Measurements from ENCODE around the gene DDX41. TPM values are rescaled to one million over a fixed set of nuclear protein-coding genes. Genes with fewer than 3 reads are reported as not detected.

DDX41 gene
- polyA plus RNA-seq, 3 donors, result 44.9 to 178 (median 70.3) TPM

DNA sequence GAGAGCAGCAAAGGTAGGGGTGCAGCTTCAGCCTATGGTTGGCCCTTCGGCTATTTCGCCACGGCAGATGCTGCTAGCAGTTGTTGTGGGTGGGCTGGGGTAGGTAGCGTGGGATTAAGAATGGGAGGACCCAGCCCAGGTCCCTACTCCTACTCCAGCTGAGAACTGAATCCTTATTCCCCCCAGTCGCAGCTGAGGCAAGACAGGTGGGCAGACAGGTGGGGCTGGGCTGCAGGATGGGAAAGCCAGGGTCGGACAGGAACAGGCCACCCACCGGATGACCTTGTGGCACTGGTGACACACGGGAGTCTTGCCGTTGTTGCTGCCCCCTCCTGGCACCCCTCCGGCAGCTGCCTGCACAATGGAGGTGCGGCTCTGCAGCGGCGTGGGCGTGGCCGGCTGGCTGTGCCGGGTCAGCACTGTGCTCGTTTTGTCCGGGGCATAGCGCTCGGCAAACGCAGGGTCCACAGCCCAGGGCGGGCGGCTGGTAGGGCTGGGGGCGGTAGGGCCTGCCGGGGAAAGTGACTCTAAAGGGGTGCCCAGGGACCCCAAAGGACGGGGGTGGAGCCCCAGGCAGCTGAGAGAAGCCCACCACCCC is 27.5 kb downstream of the DDX41 start:
- Mint-ChIP-seq H3K36me3 (peaks cover 75 to 88% of the 10 kb centered on the region in 2 donors), H3K27me3 (ENCODE audit: low read depth in 3 of 3) (peaks cover 9 to 14% (median 13%) of the 10 kb centered on the region in 3 donors), H3K27ac (no peak overlapping the region), H3K9me3 (peaks cover 0 to 6% (median 1%) of the 10 kb centered on the region in 7 donors), H3K4me3 (no peak overlapping the region), H3K4me1 (peaks cover 32% of the 10 kb centered on the region)
- intact Hi-C loops (cut with micrococcal nuclease), result no loop called here
- peaks cover 36% of the 10 kb centered on the region for H4K20me1 ChIP-seq (ENCODE audit: insufficient read depth, low read length)
- peaks cover 46 to 79% of the 10 kb centered on the region in 2 donors for H3K36me3 ChIP-seq (replicated peaks in 1 of 2; ENCODE audit: control insufficient read depth in 1 of 2, insufficient read depth in 2 of 2, low read length in 2 of 2)
- WGBS (ENCODE audit: insufficient coverage), result 82% methylated on average over 13 of the region's 26 CpGs
- no peaks in the 10 kb centered on the region for H3K9me3 ChIP-seq (replicated peaks in 1 of 2; ENCODE audit: control insufficient read depth in 1 of 2, insufficient read depth in 1 of 2, low read length in 2 of 2)
- no peak for DNase-seq
- H3K9ac ChIP-seq (ENCODE audit: insufficient read depth, low read length, poor library complexity, severe bottlenecking), result no peak overlapping the region
- H3K27ac ChIP-seq (ENCODE audit: low read depth in 1 of 2, low read length in 2 of 2), result no peak overlapping the region
- H3K79me2 ChIP-seq (ENCODE audit: insufficient read depth, low read length), result peaks cover 11% of the 10 kb centered on the region
- peaks cover 29 to 36% of the 10 kb centered on the region in 2 donors for H3K4me1 ChIP-seq (ENCODE audit: control insufficient read depth in 1 of 2, insufficient read depth in 2 of 2, low read length in 2 of 2)
- H3K27me3 ChIP-seq (ENCODE audit: control insufficient read depth in 2 of 2, insufficient read depth in 2 of 2, low read length in 2 of 2), result peaks cover 0 to 3% of the 10 kb centered on the region in 2 donors
- H2AFZ ChIP-seq (ENCODE audit: insufficient read depth, low read depth, low read length, poor library complexity, severe bottlenecking), result no peak overlapping the region
- H3K4me3 ChIP-seq (replicated peaks in 1 of 3; ENCODE audit: low read depth in 2 of 3, low read length in 3 of 3), result no peak overlapping the region
- TF ChIP-seq, protein P1, sequence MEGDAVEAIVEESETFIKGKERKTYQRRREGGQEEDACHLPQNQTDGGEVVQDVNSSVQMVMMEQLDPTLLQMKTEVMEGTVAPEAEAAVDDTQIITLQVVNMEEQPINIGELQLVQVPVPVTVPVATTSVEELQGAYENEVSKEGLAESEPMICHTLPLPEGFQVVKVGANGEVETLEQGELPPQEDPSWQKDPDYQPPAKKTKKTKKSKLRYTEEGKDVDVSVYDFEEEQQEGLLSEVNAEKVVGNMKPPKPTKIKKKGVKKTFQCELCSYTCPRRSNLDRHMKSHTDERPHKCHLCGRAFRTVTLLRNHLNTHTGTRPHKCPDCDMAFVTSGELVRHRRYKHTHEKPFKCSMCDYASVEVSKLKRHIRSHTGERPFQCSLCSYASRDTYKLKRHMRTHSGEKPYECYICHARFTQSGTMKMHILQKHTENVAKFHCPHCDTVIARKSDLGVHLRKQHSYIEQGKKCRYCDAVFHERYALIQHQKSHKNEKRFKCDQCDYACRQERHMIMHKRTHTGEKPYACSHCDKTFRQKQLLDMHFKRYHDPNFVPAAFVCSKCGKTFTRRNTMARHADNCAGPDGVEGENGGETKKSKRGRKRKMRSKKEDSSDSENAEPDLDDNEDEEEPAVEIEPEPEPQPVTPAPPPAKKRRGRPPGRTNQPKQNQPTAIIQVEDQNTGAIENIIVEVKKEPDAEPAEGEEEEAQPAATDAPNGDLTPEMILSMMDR (IDR thresholded peaks at IDR 0.05), result no peak
- no peak overlapping the region for H3K4me2 ChIP-seq (replicated peaks; ENCODE audit: extremely low read depth, low read length, poor library complexity, severe bottlenecking)

DNA sequence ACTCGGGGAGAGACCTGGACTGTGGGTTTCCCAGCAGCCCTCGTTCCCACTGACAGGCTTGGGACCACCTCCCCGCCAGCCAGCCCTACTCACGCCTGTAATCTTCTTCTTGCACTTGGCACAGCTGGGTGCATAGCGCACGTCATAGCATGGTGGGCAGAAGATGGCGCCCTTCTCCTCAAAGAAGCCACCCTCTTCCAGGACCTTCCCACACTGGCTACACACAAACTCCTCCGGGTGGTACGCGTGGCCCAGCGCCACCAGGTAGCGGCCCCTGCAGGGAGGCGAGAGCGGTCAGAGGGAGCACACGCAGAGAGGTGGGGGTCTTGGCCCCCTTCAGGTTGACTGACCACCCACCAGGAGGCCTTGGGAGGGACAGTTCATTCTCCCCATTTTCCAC is 28.8 kb downstream of the DDX41 start:
- H3K4me1 Mint-ChIP-seq, result peaks cover 20% of the 10 kb centered on the region
- no peaks in the 10 kb centered on the region for H3K9me3 ChIP-seq (replicated peaks in 1 of 2; ENCODE audit: control insufficient read depth in 1 of 2, insufficient read depth in 1 of 2, low read length in 2 of 2)
- no peak overlapping the region for H3K9ac ChIP-seq (ENCODE audit: insufficient read depth, low read length, poor library complexity, severe bottlenecking)
- peaks cover 48% of the 10 kb centered on the region for H4K20me1 ChIP-seq (ENCODE audit: insufficient read depth, low read length)
- no peak overlapping the region for H3K27ac ChIP-seq (ENCODE audit: low read depth in 1 of 2, low read length in 2 of 2)
- intact Hi-C loops (cut with micrococcal nuclease), result no loop called here
- H3K36me3 Mint-ChIP-seq, result peaks cover 84 to 96% of the 10 kb centered on the region in 2 donors
- DNase-seq, result no peak
- H3K4me3 ChIP-seq (replicated peaks in 1 of 3; ENCODE audit: low read depth in 2 of 3, low read length in 3 of 3), result no peak overlapping the region
- H3K79me2 ChIP-seq (ENCODE audit: insufficient read depth, low read length), result peaks cover 6% of the 10 kb centered on the region
- peaks cover 17 to 23% of the 10 kb centered on the region in 2 donors for H3K4me1 ChIP-seq (ENCODE audit: control insufficient read depth in 1 of 2, insufficient read depth in 2 of 2, low read length in 2 of 2)
- H3K4me2 ChIP-seq (replicated peaks; ENCODE audit: extremely low read depth, low read length, poor library complexity, severe bottlenecking), result no peak overlapping the region
- no peak overlapping the region for H3K27ac Mint-ChIP-seq
- H3K27me3 Mint-ChIP-seq (ENCODE audit: low read depth in 3 of 3), result peaks cover 13 to 19% (median 14%) of the 10 kb centered on the region in 3 donors
- no peak overlapping the region for H2AFZ ChIP-seq (ENCODE audit: insufficient read depth, low read depth, low read length, poor library complexity, severe bottlenecking)
- TF ChIP-seq, protein P1 (IDR thresholded peaks at IDR 0.05), result no peak
- H3K4me3 Mint-ChIP-seq, result no peak overlapping the region
- H3K36me3 ChIP-seq (replicated peaks in 1 of 2; ENCODE audit: control insufficient read depth in 1 of 2, insufficient read depth in 2 of 2, low read length in 2 of 2), result peaks cover 56 to 92% of the 10 kb centered on the region in 2 donors
- H3K27me3 ChIP-seq (ENCODE audit: control insufficient read depth in 2 of 2, insufficient read depth in 2 of 2, low read length in 2 of 2), result peaks cover 0 to 3% of the 10 kb centered on the region in 2 donors
- 90% methylated on average over 7 of the region's 15 CpGs for WGBS (ENCODE audit: insufficient coverage)
- H3K9me3 Mint-ChIP-seq, result peaks cover 0 to 10% (median 1%) of the 10 kb centered on the region in 7 donors

All from CD14-positive monocyte (primary cell).